Esophagus mucosa (tissue), 1 donor: ENCODE measurements around the gene TEC. TPM values are rescaled to one million over a fixed set of nuclear protein-coding genes. Genes with fewer than 3 reads are reported as not detected.

Source experiments
- ATAC-seq: fragments of 200-7000 bp; cut with Tn5 transposase; one replicate; pipeline ENCODE4 v1.9.1; 2020
- total RNA-seq: library from RNA; stranded (reverse); gene quantifications from one replicate; pipeline ENCODE4 v1.2.4, GENCODE V29; 2023
- donor health status: DM: yes; HTN: yes; CAD: no.

The TEC gene
- total RNA-seq, 1 donor from 2014 or later: 6.3 TPM

DNA sequence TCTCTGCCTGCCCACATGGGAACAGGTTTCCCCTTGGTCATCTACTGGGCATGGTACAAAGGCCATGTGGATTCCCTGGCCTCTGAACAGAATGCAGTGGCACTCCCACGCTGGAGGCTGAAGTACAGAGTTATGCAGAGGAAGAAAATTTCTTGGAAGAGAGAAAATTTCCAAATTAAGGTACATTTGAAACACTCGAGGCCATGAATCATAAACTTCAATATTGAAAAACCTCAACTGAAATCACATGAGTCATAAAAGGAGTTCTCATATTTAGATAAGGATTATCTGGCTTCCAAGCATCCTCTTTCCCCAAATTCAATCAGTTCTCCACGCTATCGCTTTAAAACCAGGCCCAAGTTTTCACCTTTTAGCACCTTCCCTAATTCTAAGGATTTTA is 107.5 kb downstream of the TEC start:
- no peak for ATAC-seq

DNA sequence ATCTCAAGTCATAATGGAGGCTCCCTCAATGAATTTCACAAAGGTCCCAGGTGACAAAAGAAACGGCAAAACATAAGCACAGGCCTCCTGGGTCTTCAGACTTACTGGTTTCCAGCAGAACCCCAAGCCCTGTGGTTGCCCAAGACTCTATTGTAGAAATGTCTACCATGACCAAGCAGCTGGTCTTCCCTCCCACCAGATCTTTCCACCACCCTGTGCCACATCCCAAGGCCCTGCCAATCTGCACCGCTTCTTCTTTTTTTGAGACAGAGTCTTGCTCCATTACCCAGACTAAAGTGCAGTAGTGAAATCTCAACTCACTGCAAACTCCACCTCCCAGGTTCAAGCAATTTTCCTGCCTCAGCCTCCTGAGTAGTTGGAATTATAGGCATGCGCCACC is 112.4 kb downstream of the TEC start:
- ATAC-seq: no peak

- no peak for ATAC-seq
Observed at GRCh38 chr4:48156423-48156822, 113.2 kb downstream of the TEC start.

DNA sequence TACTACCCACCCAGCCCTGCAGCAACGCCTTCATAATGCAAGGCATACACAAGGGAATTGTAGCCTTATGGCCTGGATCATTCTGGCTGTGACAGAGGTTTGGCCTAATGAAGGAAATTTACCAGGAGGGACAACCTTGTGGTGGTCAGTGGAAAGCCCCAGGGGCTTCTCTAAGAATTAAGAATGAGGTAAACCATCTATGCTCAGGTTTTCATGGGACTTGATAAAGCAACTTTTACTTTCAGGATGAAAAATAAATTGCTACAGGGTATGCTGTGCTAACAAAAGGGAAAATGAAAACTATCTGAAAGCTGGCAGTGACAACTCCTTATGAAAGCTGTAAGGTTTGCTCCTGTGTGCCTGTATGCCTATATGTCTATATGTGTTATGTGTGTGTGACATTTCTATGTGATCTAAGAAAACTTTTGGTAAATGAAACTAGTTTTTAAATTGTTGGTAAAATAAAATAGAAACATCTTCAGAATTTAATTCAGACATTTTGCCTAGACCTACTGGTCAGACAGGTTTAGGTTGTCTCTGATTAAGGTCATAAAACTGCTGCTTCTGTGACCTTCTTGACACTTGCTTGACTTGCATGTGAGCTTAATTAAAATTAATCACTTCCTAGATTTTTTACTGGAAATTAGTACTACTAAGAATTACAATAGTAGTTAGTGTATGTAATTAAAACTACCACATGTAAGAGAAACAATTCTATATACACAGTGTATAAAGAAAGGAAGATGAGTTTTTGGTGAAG is 115.7 kb downstream of the TEC start:
- ATAC-seq: no peak

- ATAC-seq: no peak
Observed at GRCh38 chr4:48152259-48152658, 117.4 kb downstream of the TEC start.

DNA sequence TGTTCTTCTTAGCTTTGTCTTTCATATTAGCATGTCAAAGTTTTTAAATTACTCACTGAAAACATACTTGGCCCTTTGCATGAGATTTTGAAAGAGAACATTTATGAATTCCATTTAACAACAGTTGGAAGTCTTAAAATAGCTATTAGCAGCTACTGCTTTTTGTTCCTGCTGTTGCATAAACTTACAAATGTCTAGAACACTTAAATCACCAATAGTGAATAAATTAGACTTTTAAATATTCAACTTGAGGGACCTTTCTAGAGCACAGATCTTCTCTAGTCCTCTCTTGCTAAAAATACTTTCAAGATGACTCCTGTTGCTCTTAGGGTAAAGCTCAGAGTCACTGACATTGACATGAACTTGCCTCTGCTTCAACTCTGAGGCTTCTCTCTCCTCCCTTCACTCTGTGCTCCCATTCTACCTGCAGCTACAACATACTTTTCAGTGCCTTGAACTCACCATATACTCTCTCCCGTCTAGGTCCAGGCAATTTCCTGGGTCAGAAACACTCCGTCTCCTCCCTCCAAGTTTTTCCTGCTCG is 119.7 kb downstream of the TEC start:
- no peak for ATAC-seq

GRCh38 chr4:48147621-48148020 is 122.0 kb downstream of the TEC start:
- no peak for ATAC-seq

GRCh38 chr4:48141048-48141447 is 128.6 kb downstream of the TEC start:
- peak; percentile 71 for ATAC-seq

GRCh38 chr4:48139691-48140090 is 129.9 kb downstream of the TEC start:
- ATAC-seq: no peak

- no peak for ATAC-seq
Observed at GRCh38 chr4:48138936-48139335, 130.7 kb downstream of the TEC start.

GRCh38 chr4:48138511-48138910 is 131.1 kb downstream of the TEC start:
- no peak for ATAC-seq

DNA sequence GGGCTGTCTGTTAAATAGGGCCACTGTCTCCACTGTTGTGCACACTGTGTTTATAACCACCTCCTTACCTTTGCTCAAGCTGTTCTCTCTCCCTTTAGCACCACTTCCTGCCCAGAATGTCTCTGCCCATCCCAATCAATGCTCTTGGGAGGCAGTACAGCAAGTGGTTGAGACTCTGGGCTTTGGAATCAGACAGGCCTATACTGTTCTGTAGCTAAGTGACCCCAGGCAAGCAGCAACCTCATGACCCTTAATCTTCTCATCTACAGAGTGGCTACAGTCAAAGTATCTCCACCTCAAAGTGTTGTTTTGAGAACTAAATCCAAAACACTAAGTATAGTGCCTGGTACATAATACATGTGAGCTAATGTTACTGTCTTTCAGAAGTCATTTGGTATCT is 131.8 kb downstream of the TEC start:
- ATAC-seq: no peak

- ATAC-seq: no peak
Observed at GRCh38 chr4:48134081-48134480, 135.6 kb downstream of the TEC start, which contains the start of gene TXK. Gene TXK (minus strand): TSS chr4:48134250. CDS start chr4:48134170, 80 bp downstream.

DNA sequence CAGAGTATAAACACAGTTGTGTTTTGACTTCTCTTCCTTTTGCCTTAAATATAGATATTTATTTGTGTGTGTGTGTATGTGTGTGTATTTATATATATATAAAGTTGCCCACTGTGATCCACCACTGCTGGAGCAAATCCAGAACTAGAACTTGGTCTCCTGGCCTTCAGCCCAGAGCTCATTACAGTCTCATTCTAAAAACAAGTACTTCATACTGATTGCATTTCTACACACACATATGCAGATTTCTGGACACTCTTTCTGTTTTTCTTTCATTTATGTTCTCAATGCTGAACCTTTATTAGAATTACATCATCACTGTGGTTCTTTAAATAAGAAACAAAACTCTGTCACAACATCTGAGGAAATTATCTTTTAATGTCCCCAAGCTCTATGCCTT is 136.0 kb downstream of the TEC start:
- no peak for ATAC-seq

DNA sequence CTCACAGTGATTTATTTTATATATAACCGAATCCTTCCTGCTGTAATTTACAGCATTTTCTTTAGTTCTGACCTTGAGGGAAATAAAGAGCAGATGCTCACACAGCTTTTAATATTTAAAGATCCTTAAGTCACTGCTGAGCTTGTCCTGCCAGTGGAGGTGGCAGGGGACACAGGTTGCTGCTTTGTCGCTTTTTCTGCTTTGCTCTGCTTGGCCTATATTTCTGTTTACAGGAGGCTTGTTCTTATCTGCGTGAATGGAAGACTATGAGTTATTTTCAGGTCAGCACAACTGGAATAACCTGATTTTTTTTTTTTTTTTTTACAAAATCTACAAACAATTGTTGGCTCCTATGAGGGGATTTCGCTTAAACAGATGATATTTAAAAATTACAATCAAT is 137.9 kb downstream of the TEC start:
- ATAC-seq: no peak

- no peak for ATAC-seq
Observed at GRCh38 chr4:48130100-48130499, 139.5 kb downstream of the TEC start.

- ATAC-seq: no peak
Observed at GRCh38 chr4:48129307-48130014, 140.2 kb downstream of the TEC start.

GRCh38 chr4:48127682-48128404 is 141.8 kb downstream of the TEC start:
- peak; percentile 73 for ATAC-seq

DNA sequence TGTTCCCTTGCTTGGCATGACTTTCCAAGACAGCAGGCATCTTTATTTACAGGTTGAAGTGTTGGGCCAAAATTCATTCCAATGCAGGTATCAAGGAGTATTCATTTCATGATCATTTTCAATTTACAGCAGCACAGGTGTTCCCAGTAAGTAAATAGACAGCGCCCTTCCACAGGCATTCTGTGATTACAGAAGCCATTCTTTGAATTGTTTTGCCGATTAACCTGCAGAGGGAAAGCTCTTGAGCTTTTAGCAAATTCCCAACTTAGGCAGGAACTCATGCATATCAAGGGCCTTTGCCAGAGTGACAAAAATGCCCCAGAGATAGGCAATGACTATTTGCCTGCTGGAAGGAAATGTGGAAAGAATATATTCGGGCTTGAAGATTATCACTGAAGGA is 142.4 kb downstream of the TEC start:
- ATAC-seq: no peak

- ATAC-seq: no peak
Observed at GRCh38 chr4:48126621-48127020, 143.0 kb downstream of the TEC start.

DNA sequence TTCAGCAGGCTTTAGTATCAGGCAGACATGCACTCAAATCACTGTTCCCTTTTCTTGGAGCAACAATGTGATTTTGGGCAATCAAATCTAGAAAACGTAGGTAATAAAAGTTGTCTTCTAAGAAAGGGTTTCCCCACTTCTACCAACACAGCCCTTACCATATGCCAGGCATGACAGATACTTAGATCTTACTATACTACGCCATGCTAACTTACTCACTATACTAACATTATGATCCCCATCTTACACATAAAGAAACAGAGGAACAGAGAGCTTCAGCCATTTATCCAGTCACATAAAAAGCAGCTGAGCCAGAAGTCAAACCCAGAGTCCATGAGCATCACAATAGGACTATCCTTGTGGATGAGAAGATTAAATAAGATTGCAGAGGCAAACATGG is 144.8 kb downstream of the TEC start:
- no peak for ATAC-seq

- no peak for ATAC-seq
Observed at GRCh38 chr4:48122756-48123155, 146.9 kb downstream of the TEC start.

- peak; percentile 30 for ATAC-seq
Observed at GRCh38 chr4:48121180-48121579, 148.5 kb downstream of the TEC start.
